Activated CD4-positive, alpha-beta T cell treated with anti-CD3 and anti-CD28 coated beads for 36 hours (primary cell): Measurements from ENCODE around the gene RARG. TPM values are rescaled to one million over a fixed set of nuclear protein-coding genes. Genes with fewer than 3 reads are reported as not detected.
A peak's percentile ranks its signal among the peaks of the same experiment; 100 is the strongest.

Source experiments
- ATAC-seq: fragments of 200-7000 bp; cut with Tn5 transposase; one replicate; pipeline ENCODE4 v1.10.0; 2021; ENCODE audit warnings: mild to moderate bottlenecking, moderate library complexity
- CTCF ChIA-PET: fragments of 350-600 bp; sonication (Branson Sonifier 250); formaldehyde crosslinking; loops from one replicate; lab custom pipeline; 2021; ENCODE audit warnings: antibody characterized with exemption; lab: Charles Lee
- POLR2A ChIA-PET: fragments of 350-600 bp; sonication (Branson Sonifier 250); formaldehyde crosslinking; loops from one replicate; lab custom pipeline; 2021; ENCODE audit warnings: antibody characterized with exemption, inconsistent platforms; lab: Charles Lee
- DNase-seq: peaks from one replicate; pipeline ENCODE4 v3.0.0-alpha.2; 2020
- H3K27ac Mint-ChIP-seq: one replicate; pipeline ENCODE4 v1.8.0; 2021; ENCODE audit warnings: mixed read lengths
- H3K27me3 Mint-ChIP-seq: one replicate; pipeline ENCODE4 v1.8.0; 2021; ENCODE audit warnings: mixed read lengths
- H3K36me3 Mint-ChIP-seq: one replicate; pipeline ENCODE4 v1.8.0; 2021; ENCODE audit warnings: low read depth, mixed read lengths
- H3K4me1 Mint-ChIP-seq: one replicate; pipeline ENCODE4 v1.8.0; 2021; ENCODE audit warnings: mixed read lengths
- H3K4me3 Mint-ChIP-seq: one replicate; pipeline ENCODE4 v1.8.0; 2021; ENCODE audit warnings: mild to moderate bottlenecking, moderate library complexity, mixed read lengths
- H3K9me3 Mint-ChIP-seq: one replicate; pipeline ENCODE4 v1.8.0; 2021; ENCODE audit warnings: low read depth, mixed read lengths
- intact Hi-C, 2 experiments: fragments of 100-400 bp; cut with DNase I in 1 of 2; cut with micrococcal nuclease in 1 of 2; formaldehyde crosslinking; loops; one replicate each; pipeline versions ENCODE4 v1.14.2 to v1.15.1; 2022 to 2024; cut with DNase I, micrococcal nuclease
- total RNA-seq, 2 experiments: library from RNA; stranded (reverse); gene quantifications; one replicate each; pipeline ENCODE4 v1.2.3, GENCODE V29; 2021

RARG gene
- 10 to 100 TPM; 20.0 to 21.6 TPM for total RNA-seq

- Mint-ChIP-seq H3K27ac (peak within 1 kb of the TSS; percentile 84), H3K36me3 (peaks cover 2% of the 10 kb centered on the region), H3K4me3 (peak within 1 kb of the TSS; percentile 81), H3K27me3 (no peaks in the 10 kb centered on the region), H3K4me1 (peaks cover 77% of the 10 kb centered on the region), H3K9me3 (no peaks in the 10 kb centered on the region)
- ChIA-PET CTCF (no interaction called here), POLR2A (no interaction called here)
- peak; percentile 75 for ATAC-seq
- intact Hi-C loops, result loop anchor here (1.0 kb wide), 2 partner anchors 12 to 20 kb away; a partner anchor contains a TSS
- DNase-seq, result peak; percentile 83
Observed at GRCh38 chr12:53231921-53232645, at the start of gene RARG. RARG (minus strand) TSS chr12:53232209; CDS start chr12:53227545, 4,664 bp downstream.

GRCh38 chr12:53279888-53280498 lies 48.0 kb upstream of the RARG start:
- ChIA-PET CTCF (interaction anchor here (0.7 to 1.6 kb wide), 5 partner anchors 9 to 105 kb away, joined by 3 to 4 read pairs (median 3); no protein-coding TSS in a partner anchor), POLR2A (interaction anchor here (1.1 kb wide), 1 partner anchor 12 kb away, joined by 3 read pairs; the partner anchor contains the start of gene ESPL1)
- no peak overlapping the region for H3K27ac Mint-ChIP-seq
- no peaks in the 10 kb centered on the region for H3K27me3 Mint-ChIP-seq
- no peaks in the 10 kb centered on the region for H3K9me3 Mint-ChIP-seq
- H3K4me3 Mint-ChIP-seq, result no peak overlapping the region
- ATAC-seq (no peak), DNase-seq (no peak)
- no peaks in the 10 kb centered on the region for H3K4me1 Mint-ChIP-seq
- H3K36me3 Mint-ChIP-seq, result peaks cover 66% of the 10 kb centered on the region
- intact Hi-C loops, result no loop called here

GRCh38 chr12:53279283-53279869 lies 47.4 kb upstream of the RARG start:
- no peak overlapping the region for H3K4me3 Mint-ChIP-seq
- ATAC-seq, result no peak
- intact Hi-C loops, result no loop called here
- H3K36me3 Mint-ChIP-seq, result peaks cover 70% of the 10 kb centered on the region
- no peaks in the 10 kb centered on the region for H3K9me3 Mint-ChIP-seq
- no peak overlapping the region for H3K27ac Mint-ChIP-seq
- no peaks in the 10 kb centered on the region for H3K27me3 Mint-ChIP-seq
- ChIA-PET CTCF (interaction anchor here (0.9 to 1.6 kb wide), 4 partner anchors 10 to 104 kb away, joined by 3 to 4 read pairs (median 3); no protein-coding TSS in a partner anchor), POLR2A (interaction anchor here (1.1 kb wide), 1 partner anchor 11 kb away, joined by 3 read pairs; the partner anchor contains the start of gene ESPL1)
- DNase-seq, result no peak
- peaks cover under 1% of the 10 kb centered on the region for H3K4me1 Mint-ChIP-seq

GRCh38 chr12:53277981-53278380 lies 46.0 kb upstream of the RARG start:
- no peaks in the 10 kb centered on the region for H3K9me3 Mint-ChIP-seq
- ATAC-seq, result no peak
- H3K27me3 Mint-ChIP-seq, result no peaks in the 10 kb centered on the region
- no peak overlapping the region for H3K4me3 Mint-ChIP-seq
- peaks cover 67% of the 10 kb centered on the region for H3K36me3 Mint-ChIP-seq
- H3K27ac Mint-ChIP-seq, result no peak overlapping the region
- DNase-seq, result no peak
- ChIA-PET CTCF (interaction anchor here (0.6 to 1.6 kb wide), 9 partner anchors 9 to 212 kb away, joined by 3 to 10 read pairs (median 4); no protein-coding TSS in a partner anchor), POLR2A (interaction anchor here (0.7 to 1.1 kb wide), 2 partner anchors 10 to 11 kb away, joined by 3 to 4 read pairs; partner anchors contain the start of gene ESPL1)
- intact Hi-C loops, result no loop called here
- H3K4me1 Mint-ChIP-seq, result peaks cover 4% of the 10 kb centered on the region

GRCh38 chr12:53276511-53276910 lies 44.5 kb upstream of the RARG start:
- no peak overlapping the region for H3K4me3 Mint-ChIP-seq
- no peak overlapping the region for H3K27ac Mint-ChIP-seq
- no peaks in the 10 kb centered on the region for H3K27me3 Mint-ChIP-seq
- ATAC-seq (no peak), DNase-seq (no peak)
- CTCF ChIA-PET, result interaction anchor here (0.5 to 1.0 kb wide), 2 partner anchors 64 to 229 kb away, joined by 4 to 5 read pairs; no protein-coding TSS in a partner anchor
- POLR2A ChIA-PET, result no interaction called here
- peaks cover 66% of the 10 kb centered on the region for H3K36me3 Mint-ChIP-seq
- H3K9me3 Mint-ChIP-seq, result no peaks in the 10 kb centered on the region
- peaks cover 4% of the 10 kb centered on the region for H3K4me1 Mint-ChIP-seq
- intact Hi-C loops, result no loop called here

GRCh38 chr12:53274445-53274844 lies 42.4 kb upstream of the RARG start:
- intact Hi-C loops, result no loop called here
- CTCF ChIA-PET, result no interaction called here
- Mint-ChIP-seq H3K4me1 (peaks cover 14% of the 10 kb centered on the region), H3K27ac (no peak overlapping the region), H3K4me3 (no peak overlapping the region), H3K27me3 (no peaks in the 10 kb centered on the region), H3K9me3 (no peaks in the 10 kb centered on the region), H3K36me3 (peaks cover 69% of the 10 kb centered on the region)
- DNase-seq, result no peak
- POLR2A ChIA-PET, result interaction anchor here (0.6 kb wide), 1 partner anchor 90 kb away, joined by 3 read pairs; no protein-coding TSS in a partner anchor
- ATAC-seq, result no peak

GRCh38 chr12:53268630-53269562 lies 36.9 kb upstream of the RARG start:
- intact Hi-C loops, result loop anchor here (1.0 to 2.0 kb wide), 14 partner anchors 17 to 263 kb away; partner anchors contain the start of genes AAAS (in 2 of the 2), PFDN5 (in 2 of the 2), CSAD (in 1 of the 2) and EIF4B (in 1 of the 2)
- DNase-seq (no peak), ATAC-seq (no peak)
- Mint-ChIP-seq H3K4me3 (peak overlapping the region; percentile 92), H3K4me1 (peaks cover 30% of the 10 kb centered on the region), H3K36me3 (peaks cover 42% of the 10 kb centered on the region), H3K27ac (peak overlapping the region; percentile 98), H3K27me3 (no peaks in the 10 kb centered on the region), H3K9me3 (no peaks in the 10 kb centered on the region)
- ChIA-PET POLR2A (interaction anchor here (0.5 to 3.4 kb wide), 10 partner anchors 11 to 1097 kb away, joined by 3 to 13 read pairs (median 4); partner anchors contain the start of genes CSAD, TARBP2 and ZNF740), CTCF (interaction anchor here (0.5 to 6.8 kb wide), 29 partner anchors 9 to 390 kb away, joined by 3 to 113 read pairs (median 6); partner anchors contain the start of genes AAAS, MYG1, PFDN5 and SPRYD3)

- Mint-ChIP-seq H3K4me3 (peak within 1 kb of the TSS; percentile 92), H3K4me1 (peaks cover 30% of the 10 kb centered on the region), H3K27ac (peak within 1 kb of the TSS; percentile 98), H3K27me3 (no peaks in the 10 kb centered on the region), H3K36me3 (peaks cover 37% of the 10 kb centered on the region), H3K9me3 (no peaks in the 10 kb centered on the region)
- ChIA-PET CTCF (interaction anchor here (0.5 to 6.8 kb wide), 32 partner anchors 12 to 233 kb away, joined by 3 to 113 read pairs (median 4); partner anchors contain the start of genes AAAS, MYG1, PFDN5 and SPRYD3), POLR2A (interaction anchor here (0.6 to 3.4 kb wide), 16 partner anchors 9 to 1096 kb away, joined by 3 to 14 read pairs (median 4); partner anchors contain the start of genes ATP5MC2, CSAD, TARBP2 and ZNF740)
- ATAC-seq, result peak; percentile 86
- intact Hi-C loops, result loop anchor here (1.0 to 2.0 kb wide), 14 partner anchors 16 to 262 kb away; partner anchors contain the start of genes AAAS (in 2 of the 2), PFDN5 (in 2 of the 2), CSAD (in 1 of the 2) and EIF4B (in 1 of the 2)
- DNase-seq, result peak; percentile 93
Observed at GRCh38 chr12:53267999-53268629, 36.1 kb upstream of the RARG start, which contains the start of gene ESPL1. ESPL1 (plus strand) TSS chr12:53268299; CDS start chr12:53268767, 468 bp downstream.

- ATAC-seq (peak; percentile 59), DNase-seq (peak; percentile 62)
- CTCF ChIA-PET, result interaction anchor here (0.5 to 6.8 kb wide), 32 partner anchors 11 to 233 kb away, joined by 3 to 113 read pairs (median 4); partner anchors contain the start of genes AAAS, MYG1, PFDN5 and SPRYD3
- Mint-ChIP-seq H3K27me3 (no peaks in the 10 kb centered on the region), H3K4me3 (peak overlapping the region; percentile 92), H3K27ac (peak overlapping the region; percentile 98), H3K4me1 (peaks cover 30% of the 10 kb centered on the region), H3K9me3 (no peaks in the 10 kb centered on the region), H3K36me3 (peaks cover 33% of the 10 kb centered on the region)
- intact Hi-C loops, result no loop called here
- POLR2A ChIA-PET, result interaction anchor here (0.6 to 3.4 kb wide), 14 partner anchors 10 to 408 kb away, joined by 3 to 14 read pairs (median 5); partner anchors contain the start of genes ATP5MC2, CSAD, TARBP2 and ZNF740
Observed at GRCh38 chr12:53267306-53267998, 35.4 kb upstream of the RARG start.
